Measurements from ENCODE around the gene MBD2.

GRCh38 chr18:54102123-54102522 is 122.3 kb downstream of the MBD2 start:
- TF ChIP-seq CTCF (IDR thresholded peaks at IDR 0.05 in 4 of 5, conservative IDR thresholded peaks at IDR 0.05 in 1 of 5) (no peak), POLR2A (IDR thresholded peaks at IDR 0.05) (no peak)
